Activated CD4-positive, alpha-beta T cell treated with anti-CD3 and anti-CD28 coated beads, Interleukin-2, amount 50 U/mL, for 1 hour (primary cell): Measurements from ENCODE around the gene PRMT7.

ENCODE experiments used
- DNase-seq: peaks from one replicate; pipeline ENCODE4 v3.0.0-alpha.2; 2020

PRMT7 gene

DNA sequence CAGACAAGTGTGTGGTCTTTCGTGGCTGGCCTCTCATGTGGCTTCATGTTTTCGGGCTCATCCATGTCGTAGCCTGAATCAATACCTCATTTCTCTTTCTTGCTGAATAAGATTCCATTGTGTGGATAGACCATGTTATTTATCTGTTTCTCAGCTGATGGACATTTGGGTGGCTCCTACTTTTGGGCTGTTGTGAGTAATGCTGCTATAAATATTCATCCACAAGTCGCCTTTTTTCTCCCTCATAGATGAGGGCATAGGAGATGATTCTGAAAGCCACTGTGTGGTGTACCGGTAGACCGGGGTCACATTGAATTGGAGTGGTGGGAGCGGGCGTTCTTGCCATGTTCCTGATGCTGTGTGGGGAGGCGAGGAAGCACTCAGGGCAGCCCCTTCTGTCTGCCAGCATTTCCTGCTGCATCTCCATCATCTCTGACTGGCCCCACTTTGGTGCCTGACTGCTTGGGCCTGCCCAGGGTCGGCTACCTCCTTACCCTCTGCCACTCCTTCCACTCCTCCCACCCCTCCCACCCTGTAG is 40.1 kb downstream of the PRMT7 start:
- DNase-seq, result no peak

GRCh38 chr16:68351463-68351862 is 40.6 kb downstream of the PRMT7 start:
- no peak for DNase-seq

DNA sequence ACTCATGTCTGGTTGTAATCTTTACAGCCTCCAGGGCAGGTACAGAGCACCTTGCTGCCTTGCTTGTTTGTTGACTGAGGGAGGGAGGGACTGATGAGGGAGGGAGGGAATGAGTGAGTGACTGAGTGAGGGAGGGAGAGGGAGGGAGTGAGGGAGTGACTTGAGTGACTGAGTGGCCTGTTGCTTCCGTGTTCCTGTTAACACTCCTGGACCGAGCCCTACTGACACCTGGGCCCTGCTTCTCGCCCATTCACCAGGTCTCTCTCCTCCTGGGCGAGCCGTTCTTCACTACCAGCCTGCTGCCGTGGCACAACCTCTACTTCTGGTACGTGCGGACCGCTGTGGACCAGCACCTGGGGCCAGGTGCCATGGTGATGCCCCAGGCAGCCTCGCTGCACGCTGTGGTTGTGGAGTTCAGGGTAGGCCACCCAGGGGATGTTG is 41.2 kb downstream of the PRMT7 start:
- DNase-seq, result no peak

GRCh38 chr16:68353366-68353765 is 42.5 kb downstream of the PRMT7 start:
- no peak for DNase-seq

DNA sequence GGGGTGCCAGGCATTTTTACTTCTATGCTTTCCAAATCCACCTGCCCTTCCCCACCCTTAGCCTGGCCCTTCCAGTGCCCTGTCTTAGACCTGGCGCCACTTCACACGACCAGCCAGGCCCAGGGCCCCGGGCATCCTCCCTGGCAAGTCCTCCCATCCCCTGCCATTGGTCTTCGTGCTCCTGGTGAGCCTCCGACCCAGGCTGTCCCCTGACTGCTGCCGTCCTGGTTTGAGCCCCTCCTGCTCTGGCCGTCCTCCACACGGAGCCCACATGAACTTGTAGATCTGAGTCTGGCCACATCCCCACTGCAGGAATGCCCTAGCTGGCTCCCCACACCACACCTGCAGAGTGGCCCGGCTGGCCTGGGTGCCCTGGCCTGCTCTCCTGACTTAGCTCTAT is 44.0 kb downstream of the PRMT7 start:
- no peak for DNase-seq

GRCh38 chr16:68355447-68356248 is 44.8 kb downstream of the PRMT7 start:
- DNase-seq, result no peak

DNA sequence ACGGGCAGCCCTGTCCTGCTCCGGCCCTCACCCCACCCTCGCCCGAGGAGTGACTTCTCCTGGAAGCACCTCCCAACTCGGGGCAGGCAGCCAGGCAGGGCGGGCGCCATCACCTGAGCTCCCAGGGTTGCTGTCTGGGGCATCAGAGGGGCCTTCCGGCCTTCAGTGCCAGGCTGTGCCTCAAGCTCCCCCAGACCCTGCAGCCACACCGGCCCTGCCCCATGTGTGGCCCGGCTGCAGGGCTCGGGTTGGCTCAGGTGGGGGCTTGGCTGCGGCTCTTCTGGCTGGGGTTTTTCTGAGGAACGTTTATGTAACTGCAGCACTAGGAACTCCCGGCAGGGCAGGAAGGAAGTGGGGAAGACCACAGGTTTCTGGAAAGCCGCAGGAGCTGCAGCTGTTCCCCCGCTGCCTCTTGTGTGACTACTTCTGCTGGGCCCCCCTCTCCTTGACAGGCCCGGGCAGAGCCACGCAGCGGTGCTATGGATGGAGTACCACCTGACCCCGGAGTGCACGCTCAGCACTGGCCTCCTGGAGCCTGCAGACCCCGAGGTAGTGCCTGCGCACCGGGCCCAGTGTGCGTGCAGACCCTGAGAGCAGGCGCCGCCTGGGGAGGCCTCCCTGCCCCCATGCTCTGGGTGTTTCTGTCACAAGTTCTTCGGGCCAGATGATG is 45.6 kb downstream of the PRMT7 start:
- DNase-seq, result peak; percentile 45

- DNase-seq, result no peak
These were observed 46.1 kb downstream of the PRMT7 start for GRCh38 chr16:68356919-68357286.

DNA sequence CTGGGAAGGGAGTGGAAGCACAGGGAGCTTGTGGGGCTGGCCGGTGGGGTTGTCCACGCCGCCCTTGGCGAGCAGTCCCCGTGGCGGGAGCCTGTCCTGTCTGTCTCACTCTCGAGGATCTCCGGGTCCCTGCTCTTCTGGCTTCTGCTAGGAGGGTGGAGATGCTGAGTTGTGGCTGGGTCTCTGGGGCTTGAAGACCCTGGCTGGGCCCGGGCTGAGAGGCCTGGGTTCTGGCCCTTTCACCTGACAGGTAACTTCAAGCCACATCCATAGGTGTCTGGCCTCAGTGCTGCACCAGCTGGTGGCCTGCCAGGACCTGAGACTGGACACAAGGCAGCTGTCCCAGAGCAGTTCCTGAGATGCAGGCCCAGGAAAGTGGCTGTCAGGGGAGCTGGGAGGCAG is 46.7 kb downstream of the PRMT7 start:
- DNase-seq, result no peak

DNA sequence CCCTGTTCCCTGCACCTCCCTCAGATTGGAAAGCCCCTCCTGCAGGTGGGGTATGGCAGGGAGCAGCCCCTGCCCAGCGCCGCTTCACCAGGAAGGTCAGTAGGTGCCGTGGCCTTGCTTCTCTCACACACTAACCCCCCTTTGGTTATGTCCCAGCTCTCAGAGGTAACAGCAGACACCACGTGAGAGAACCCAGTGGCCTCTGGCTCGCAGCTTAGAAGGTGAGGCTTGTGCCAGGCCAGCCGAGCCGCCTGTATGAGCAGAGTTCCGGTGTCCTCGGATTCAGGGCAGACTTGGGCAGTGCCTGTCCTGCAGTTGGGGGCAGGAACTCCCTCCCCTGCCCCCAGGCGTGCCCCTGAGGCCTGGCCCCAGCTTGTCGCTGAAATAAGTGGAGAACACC is 47.1 kb downstream of the PRMT7 start:
- DNase-seq, result no peak

DNA sequence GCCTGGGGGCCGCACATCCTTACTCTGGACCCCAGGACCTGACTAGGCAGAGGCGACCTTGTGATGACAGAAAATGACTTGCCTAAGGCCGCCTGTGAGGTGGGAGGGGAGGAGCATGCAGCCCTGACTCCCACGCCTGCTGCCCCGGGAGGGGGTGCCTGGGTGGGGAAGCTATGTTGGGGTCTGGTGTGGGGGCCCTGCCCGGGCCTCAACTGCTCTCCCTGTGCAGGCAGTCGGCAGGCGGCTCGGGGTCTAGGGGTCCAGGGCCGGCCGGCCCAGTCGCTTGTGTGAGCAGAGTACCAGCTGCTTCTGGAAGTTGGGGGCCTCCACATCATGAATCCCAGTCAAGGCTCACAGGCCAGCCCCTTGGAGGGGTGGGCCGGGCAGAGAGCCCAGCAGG is 48.1 kb downstream of the PRMT7 start:
- DNase-seq, result no peak

GRCh38 chr16:68359398-68360191 is 48.8 kb downstream of the PRMT7 start:
- no peak for DNase-seq

DNA sequence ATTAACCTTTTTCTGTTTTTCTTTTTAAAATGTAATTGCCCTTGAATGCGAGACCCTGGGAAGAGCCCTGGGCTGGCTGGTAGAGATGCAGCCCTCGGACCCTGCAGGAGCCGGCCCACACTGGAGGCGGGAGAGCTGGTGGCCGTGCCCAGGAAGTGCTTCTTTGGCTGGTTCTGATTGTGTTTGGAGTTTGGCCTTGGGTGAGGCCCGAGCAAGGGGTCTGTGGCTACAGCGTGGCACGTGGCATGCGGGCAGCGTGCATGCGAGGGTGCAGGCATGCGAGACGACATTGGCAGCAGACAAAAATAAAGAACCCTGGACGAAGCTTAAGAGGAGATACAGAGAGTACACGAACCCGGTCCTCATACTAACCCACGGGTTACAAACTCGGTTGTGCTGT is 49.7 kb downstream of the PRMT7 start:
- DNase-seq, result no peak

DNA sequence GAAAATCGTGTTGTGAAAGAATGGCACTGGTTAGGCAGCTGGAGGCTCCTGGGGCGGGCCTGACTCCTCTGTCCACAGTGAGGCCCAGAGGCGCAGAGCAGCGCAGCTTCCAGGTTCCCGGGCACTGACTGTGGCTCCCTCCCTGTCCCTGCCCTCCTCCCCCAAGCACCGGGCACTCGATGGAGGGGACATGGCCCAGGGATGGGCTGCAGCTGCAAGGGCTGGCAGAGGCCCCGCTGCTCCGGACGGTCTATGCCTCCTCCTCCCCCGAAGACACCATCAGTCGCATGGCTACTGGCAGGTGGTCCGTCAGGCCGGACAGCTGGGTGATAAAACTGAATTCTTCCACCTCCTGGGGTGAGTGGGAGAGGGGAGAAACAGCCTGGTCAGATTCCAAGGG is 50.1 kb downstream of the PRMT7 start:
- DNase-seq, result no peak

DNA sequence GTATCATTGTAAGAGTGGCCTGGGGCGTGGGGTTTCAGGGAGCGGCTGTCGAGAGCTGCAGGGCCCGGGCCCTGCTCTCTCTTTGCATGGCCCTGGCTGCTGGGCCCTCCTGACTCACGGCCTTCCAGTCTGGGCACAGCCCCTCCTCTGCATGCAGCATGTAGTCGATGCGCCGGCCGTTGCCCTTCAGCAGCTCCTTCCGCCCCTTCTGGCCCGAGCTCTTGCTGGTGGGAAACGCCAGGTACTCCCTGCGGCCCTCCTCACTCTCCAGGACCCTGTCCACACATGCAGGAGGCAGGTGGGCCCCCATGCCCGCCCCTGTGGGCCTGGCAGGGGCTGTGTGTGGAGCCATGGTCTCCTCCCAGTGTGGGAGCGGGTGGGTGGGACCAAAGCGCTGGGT is 50.7 kb downstream of the PRMT7 start:
- DNase-seq, result no peak

- DNase-seq, result no peak
These were observed 51.6 kb downstream of the PRMT7 start for GRCh38 chr16:68362262-68362913.

- DNase-seq, result no peak
These were observed 52.3 kb downstream of the PRMT7 start for GRCh38 chr16:68362947-68363657.

GRCh38 chr16:68363658-68364521 is 53.1 kb downstream of the PRMT7 start:
- no peak for DNase-seq

- DNase-seq, result no peak
These were observed 53.8 kb downstream of the PRMT7 start for GRCh38 chr16:68364561-68364998.

GRCh38 chr16:68365167-68365817 is 54.5 kb downstream of the PRMT7 start:
- DNase-seq, result no peak

DNA sequence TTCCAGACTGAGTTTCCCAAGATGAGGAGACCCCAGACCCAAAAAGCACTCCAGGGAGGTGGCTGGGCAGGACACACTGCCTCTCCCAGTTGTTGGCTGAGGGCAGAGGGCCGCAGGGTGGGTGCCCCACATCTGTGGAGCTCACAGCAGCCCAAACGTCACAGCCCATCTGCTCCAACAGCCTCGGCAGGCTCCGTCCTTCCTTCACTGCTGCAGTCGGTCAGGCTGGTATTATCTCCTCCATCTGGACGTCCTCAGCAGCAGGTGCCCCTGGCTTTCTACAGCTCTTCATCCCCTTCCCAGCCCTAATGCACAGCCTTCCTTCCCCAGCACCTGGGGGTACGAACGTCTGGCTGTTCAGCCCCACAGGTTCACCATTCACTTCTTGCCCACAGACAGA is 55.2 kb downstream of the PRMT7 start:
- no peak for DNase-seq
